ENCODE data around the gene TMEM256. TPM values are rescaled to one million over a fixed set of nuclear protein-coding genes. Genes with fewer than 3 reads are reported as not detected.
"Not testable (repeated sequence)": the region's sequence is repeated elsewhere in the genome, so short reads cannot be mapped to it uniquely, and the experiment has no call there.

TMEM256 gene
- polyA plus RNA-seq, 3 donors, result 83.2 to 104 (median 93.7) TPM

GRCh38 chr17:7391307-7391706 is 12.6 kb downstream of the TMEM256 start:
- no peak for DNase-seq

DNA sequence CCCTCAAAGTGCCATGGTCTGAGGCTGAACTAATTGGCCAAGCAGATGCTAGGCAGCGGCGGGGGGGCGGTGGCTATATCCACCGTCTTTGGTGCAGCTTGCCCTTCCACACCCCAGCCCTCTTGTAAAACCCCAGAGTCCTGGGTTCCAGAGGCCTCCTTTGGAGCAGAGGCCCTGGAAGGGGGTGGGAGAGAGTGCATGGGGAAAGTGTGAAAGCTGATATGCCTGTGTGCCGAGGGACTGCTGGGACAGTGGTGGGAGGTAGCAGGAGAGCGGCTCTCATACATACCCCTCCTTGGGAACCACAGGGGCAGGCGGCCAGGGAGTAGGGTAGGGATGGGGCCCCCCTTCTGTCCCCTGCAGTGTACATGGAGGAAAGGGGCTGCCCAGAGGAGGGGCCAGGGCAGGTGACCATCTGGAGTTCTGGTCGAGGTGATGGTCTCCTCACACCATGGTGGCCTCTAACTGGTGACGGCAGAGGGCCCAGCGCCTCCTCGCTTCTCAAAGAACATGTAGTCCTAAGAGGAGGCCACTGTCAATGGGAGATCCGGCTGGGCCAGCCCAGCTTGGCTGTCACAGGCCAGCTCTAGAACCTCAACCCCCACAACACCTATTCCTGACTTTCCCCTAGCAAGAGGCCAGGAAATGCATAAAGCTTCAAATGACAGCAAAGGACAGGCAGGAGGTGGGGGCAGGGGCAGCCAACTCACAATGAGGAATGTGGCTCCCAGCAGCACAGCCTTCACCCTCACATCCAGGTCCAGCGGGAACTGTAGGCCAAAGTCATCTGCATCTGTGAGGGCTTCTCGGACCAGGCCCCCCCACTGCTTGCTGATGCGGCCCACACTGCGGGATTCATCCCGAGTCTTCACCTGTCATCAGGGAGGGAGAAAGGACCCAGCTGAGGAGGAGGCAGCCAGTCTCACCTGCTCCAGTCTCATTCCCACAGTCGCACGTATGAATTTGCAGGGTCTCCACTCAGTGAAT is 13.7 kb downstream of the TMEM256 start:
- no peak for DNase-seq

DNA sequence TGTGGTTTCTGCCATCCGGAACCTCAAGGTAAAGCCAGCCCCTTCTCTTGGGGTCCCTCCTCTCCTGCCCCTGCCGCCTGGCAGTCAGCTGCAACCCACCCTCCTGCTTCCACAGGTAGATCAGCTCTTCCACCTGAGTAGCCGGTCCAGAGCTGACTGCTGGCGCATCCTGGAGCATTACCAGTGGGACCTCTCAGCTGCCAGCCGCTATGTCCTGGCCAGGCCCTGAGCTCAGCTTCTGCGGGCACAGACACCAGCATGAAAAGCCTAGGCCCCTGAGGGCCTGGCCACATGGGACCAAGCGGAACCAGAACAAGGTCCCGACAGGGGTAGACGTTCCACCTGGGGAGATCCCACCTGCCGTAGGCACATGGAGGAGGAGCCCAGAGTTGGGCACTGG is 15.0 kb downstream of the TMEM256 start:
- no peak for DNase-seq

DNA sequence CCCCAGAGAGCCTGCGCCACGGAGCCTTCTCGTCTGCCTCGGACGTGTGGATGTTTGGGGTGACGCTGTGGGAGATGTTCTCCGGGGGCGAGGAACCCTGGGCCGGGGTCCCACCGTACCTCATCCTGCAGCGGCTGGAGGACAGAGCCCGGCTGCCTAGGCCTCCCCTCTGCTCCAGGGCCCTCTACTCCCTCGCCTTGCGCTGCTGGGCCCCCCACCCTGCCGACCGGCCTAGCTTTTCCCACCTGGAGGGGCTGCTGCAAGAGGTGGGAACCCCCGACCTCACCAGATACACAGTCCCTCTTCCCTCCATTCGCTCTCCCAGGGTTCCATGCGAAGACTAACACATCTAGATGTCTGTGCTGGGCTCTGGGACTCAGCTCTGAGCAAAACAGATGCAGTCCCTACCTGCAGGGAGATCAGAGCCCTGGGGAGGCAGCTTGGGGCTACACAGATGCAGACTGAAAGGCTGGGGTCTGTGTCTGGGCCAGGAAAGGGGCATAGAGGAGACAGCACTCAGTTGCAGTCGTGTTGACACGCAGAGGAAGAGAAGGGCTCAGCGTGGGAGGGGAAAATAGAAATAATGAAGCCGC is 19.3 kb downstream of the TMEM256 start:
- no peak for DNase-seq

GRCh38 chr17:7383742-7384488 is 20.0 kb downstream of the TMEM256 start:
- peak; percentile 61 for DNase-seq

DNA sequence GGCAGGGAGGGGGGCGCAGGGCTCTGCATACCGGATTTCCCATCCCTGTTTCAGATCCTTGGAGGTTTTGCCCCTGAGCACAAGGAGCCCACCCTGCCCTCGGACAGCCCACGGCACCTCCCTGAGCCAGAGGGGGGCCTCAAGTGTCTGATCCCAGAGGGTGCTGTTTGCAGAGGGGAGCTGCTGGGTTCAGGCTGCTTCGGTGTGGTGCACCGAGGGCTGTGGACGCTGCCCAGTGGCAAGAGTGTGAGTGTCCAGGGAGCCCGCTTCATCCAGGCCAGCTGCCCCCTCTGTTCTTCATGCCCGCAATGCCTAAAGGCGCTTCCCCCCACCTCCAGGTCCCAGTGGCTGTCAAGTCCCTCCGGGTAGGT is 20.5 kb downstream of the TMEM256 start:
- no peak for DNase-seq

DNA sequence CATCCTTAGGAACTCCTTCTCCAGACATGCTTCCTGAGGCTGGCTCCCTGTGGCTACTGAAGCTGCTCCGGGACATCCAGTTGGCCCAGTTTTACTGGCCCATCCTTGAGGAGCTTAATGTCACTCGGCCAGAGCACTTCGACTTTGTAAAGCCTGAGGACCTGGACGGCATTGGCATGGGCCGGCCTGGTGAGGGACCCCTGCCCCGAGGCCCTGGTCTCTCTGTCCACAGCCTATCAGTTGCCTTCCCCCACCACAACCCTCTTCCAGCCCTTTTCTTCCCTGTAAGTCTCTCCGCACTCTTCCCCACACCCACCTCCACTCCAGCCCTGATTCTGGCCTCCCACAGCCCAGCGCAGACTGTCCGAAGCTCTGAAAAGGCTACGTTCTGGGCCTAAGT is 21.0 kb downstream of the TMEM256 start:
- DNase-seq, result no peak

GRCh38 chr17:7380855-7381683 is 22.8 kb downstream of the TMEM256 start, which contains the start of gene TNK1:
TNK1 (plus strand) TSS chr17:7381089; CDS start chr17:7382927, 1,838 bp downstream.
- no peak for DNase-seq

DNA sequence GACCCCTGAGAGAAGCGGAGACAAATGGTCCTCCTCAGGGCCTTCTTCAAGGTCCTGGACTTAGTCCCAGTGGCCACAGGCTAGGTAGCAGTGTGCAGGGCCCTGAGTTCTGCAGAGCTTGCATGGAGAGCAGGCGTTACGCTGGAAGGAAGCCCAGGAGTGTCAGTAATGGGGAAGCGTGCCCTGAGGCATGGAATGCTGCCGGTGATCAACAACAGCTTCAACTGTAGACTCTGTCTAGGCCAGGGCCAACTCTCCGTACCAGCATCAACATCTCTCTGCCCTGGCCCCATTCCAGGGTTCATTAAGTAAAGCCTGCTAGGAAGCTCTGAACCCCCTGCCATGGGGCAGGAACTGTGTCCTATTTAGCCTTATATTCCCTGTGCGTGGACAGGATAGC is 23.6 kb downstream of the TMEM256 start:
- DNase-seq, result no peak

- DNase-seq, result no peak
Measured at GRCh38 chr17:7379134-7379533, 24.8 kb downstream of the TMEM256 start.

GRCh38 chr17:7374353-7374752 is 29.5 kb downstream of the TMEM256 start:
- no peak for DNase-seq

- no peak for DNase-seq
Measured at GRCh38 chr17:7370853-7371252, 33.0 kb downstream of the TMEM256 start.

DNA sequence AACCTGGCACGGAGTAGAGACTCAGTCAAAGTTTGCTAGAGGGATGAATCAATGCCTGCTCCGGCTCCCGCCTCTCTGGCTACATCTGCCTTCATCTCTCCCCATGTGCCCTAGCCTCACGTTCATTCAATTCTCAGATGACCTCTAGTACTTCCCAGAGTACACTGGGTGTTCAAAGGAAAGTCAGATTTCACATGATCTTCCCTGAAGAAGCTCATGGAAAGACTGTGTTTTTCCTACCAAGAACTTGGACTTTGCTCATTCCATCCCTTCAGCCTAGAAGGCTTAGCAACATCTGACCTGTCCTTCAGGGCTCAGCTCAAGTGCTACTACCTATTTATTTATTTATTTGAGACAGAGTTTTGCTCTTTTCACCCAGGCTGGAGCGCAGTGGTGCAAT is 34.1 kb downstream of the TMEM256 start:
- no peak for DNase-seq

DNA sequence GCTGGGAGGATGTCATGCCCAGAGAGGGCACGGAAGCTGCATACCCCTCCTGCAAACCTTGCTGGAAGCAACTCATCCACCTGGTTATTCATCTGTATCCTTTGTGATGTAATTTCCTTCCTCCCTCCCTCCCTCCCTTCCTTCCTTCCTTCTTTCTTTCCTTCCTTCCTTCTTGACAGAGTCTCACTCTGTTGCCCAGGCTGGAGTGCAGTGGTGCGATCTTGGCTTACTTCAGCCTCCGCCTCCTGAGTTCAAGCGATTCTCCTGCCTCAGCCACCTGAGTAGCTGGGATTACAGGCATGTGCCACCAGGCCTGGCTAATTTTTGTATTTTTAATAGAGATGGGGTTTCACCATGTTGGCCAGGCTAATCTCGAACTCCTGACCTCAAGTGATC is 35.3 kb downstream of the TMEM256 start:
- not testable (repeated sequence) for DNase-seq

- DNase-seq, result no peak
Measured at GRCh38 chr17:7367918-7368598, 35.8 kb downstream of the TMEM256 start.

- no peak for DNase-seq
Measured at GRCh38 chr17:7367083-7367482, 36.8 kb downstream of the TMEM256 start.

DNA sequence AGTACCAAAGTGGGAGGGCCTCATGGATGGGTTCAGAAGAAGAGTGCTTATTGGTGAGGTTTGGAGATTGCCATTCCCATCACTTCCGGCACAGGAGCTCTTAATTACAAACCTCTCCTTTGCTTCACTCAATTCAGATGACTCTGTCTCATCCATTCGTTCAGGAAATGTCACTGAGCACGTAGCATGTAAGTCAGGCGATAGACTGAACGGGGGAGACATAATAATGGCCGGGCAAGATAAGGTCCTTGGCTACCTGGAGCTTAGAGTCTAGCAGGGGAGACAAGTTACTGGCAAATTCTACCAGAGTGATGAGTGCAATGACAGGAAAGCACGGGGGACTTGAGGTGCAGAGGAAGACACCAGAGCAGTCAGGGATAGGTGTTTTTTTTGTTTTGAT is 37.9 kb downstream of the TMEM256 start:
- not testable (repeated sequence) for DNase-seq

DNA sequence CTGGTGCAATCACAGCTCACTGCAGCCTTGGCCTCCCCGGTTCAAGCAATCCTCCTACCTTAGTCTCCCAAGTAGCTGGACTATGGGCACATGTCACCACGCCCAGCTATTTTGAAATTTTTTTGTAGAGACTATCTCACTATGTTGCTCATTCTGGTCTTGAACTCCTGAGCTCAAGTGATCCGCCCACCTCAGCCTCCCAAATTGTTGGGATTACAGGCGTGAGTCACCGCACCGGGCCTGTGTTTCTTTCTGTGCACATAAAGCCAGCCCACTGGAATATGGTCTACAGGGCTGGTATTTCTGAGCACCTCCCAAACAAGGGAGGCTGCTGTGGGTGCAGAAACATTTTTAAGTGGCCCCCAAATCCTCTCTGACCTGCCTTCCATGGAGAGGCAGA is 40.6 kb downstream of the TMEM256 start:
- no peak for DNase-seq

DNA sequence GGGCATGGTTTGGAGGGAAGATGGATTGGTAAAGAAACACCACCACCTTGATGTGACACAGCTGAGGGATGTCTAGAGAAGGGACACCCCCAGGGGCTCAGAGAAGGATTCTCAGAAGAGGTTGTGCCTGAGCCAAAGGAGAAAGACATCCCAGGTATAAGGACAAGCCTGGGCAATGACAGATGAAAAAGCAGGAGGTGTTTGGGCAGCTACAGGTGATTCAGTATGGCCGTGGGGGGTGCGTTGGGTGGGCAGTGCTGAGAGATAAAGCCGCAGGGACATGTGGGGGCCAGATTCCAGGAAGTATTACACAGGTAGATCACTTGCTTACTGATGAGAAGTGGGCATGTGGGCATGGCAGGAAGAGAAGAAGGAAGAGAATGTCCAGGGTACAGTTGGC is 42.0 kb downstream of the TMEM256 start:
- DNase-seq, result no peak

- no peak for DNase-seq
Measured at GRCh38 chr17:7357381-7357780, 46.5 kb downstream of the TMEM256 start.

DNA sequence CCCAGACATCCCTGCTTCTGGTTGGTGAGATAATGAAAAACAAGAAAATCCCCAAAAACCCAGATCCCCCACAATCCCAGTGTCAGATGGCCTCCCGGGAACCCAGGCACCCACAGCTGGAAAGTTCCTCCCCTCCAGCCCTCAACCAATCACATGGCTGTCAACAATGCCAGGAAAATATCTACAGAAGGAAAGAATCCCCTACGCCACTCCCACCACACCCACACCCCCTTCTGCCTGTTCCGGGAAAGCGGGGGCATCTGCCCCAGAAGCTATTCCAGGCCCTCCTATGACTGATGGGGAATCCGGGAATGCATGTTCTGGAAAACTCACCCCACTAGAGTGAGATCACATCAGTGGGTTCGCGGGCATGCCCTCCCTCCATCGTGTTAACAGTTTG is 47.1 kb downstream of the TMEM256 start:
- DNase-seq, result no peak
